IPS-18c (cell line): ENCODE results near the gene INHBE.

Source experiments
- H3K4me3 ChIP-seq: 2 replicates; pipeline ENCODE4 v1.7.0; 2013; ENCODE audit warnings: low read depth, mild to moderate bottlenecking, low read length, moderate library complexity; ENCODE audit not compliant: insufficient read depth
- H3K9me3 ChIP-seq: one replicate; pipeline ENCODE4 v1.6.1; 2013; ENCODE audit warnings: mild to moderate bottlenecking, low read length, moderate library complexity; ENCODE audit not compliant: control insufficient read depth, insufficient read depth

Gene INHBE

GRCh38 chr12:57467212-57467874 is 12.2 kb downstream of the INHBE start:
- H3K9me3 ChIP-seq, result no peaks in the 10 kb centered on the region

GRCh38 chr12:57467915-57468314 is 12.8 kb downstream of the INHBE start:
- H3K4me3 ChIP-seq, result no peak overlapping the region
- H3K9me3 ChIP-seq, result no peaks in the 10 kb centered on the region

More at GRCh38 chr12:57467212-57467874, 12.2 kb downstream of the INHBE start:
- H3K4me3 ChIP-seq, result no peak overlapping the region

GRCh38 chr12:57469296-57470164 is 14.4 kb downstream of the INHBE start:
- Histone ChIP-seq H3K9me3 (no peaks in the 10 kb centered on the region), H3K4me3 (no peak overlapping the region)

- Histone ChIP-seq H3K9me3 (no peaks in the 10 kb centered on the region), H3K4me3 (no peak overlapping the region)
These were observed 15.3 kb downstream of the INHBE start for GRCh38 chr12:57470286-57470969.

- no peak overlapping the region for H3K4me3 ChIP-seq
- no peaks in the 10 kb centered on the region for H3K9me3 ChIP-seq
These were observed 16.0 kb downstream of the INHBE start for GRCh38 chr12:57470970-57471656.

GRCh38 chr12:57471661-57472060 is 16.6 kb downstream of the INHBE start:
- no peak overlapping the region for H3K4me3 ChIP-seq

GRCh38 chr12:57472391-57472790 is 17.3 kb downstream of the INHBE start:
- H3K9me3 ChIP-seq, result no peaks in the 10 kb centered on the region
- H3K4me3 ChIP-seq, result no peak overlapping the region

More at GRCh38 chr12:57471661-57472060, 16.6 kb downstream of the INHBE start:
- H3K9me3 ChIP-seq, result no peaks in the 10 kb centered on the region

- Histone ChIP-seq H3K9me3 (no peaks in the 10 kb centered on the region), H3K4me3 (no peak overlapping the region)
These were observed 18.3 kb downstream of the INHBE start for GRCh38 chr12:57473392-57473791.

GRCh38 chr12:57473886-57474285 is 18.8 kb downstream of the INHBE start:
- H3K9me3 ChIP-seq, result no peaks in the 10 kb centered on the region
- no peak overlapping the region for H3K4me3 ChIP-seq

- H3K9me3 ChIP-seq, result no peaks in the 10 kb centered on the region
These were observed 19.3 kb downstream of the INHBE start for GRCh38 chr12:57474430-57474829.

GRCh38 chr12:57474862-57475261 is 19.8 kb downstream of the INHBE start:
- peak overlapping the region; percentile 55; the same call in 1 of the 2 replicates for H3K4me3 ChIP-seq

More at GRCh38 chr12:57474430-57474829, 19.3 kb downstream of the INHBE start:
- H3K4me3 ChIP-seq, result no peak overlapping the region

GRCh38 chr12:57475271-57476161 is 20.4 kb downstream of the INHBE start:
- no peaks in the 10 kb centered on the region for H3K9me3 ChIP-seq
- H3K4me3 ChIP-seq, result peak overlapping the region; percentile 55

More at GRCh38 chr12:57474862-57475261, 19.8 kb downstream of the INHBE start:
- no peaks in the 10 kb centered on the region for H3K9me3 ChIP-seq

- no peaks in the 10 kb centered on the region for H3K9me3 ChIP-seq
- H3K4me3 ChIP-seq, result peak overlapping the region; percentile 55
These were observed 21.3 kb downstream of the INHBE start for GRCh38 chr12:57476162-57476992.

GRCh38 chr12:57476993-57477709 is 22.0 kb downstream of the INHBE start:
- Histone ChIP-seq H3K4me3 (no peak overlapping the region), H3K9me3 (no peaks in the 10 kb centered on the region)
